Nephron progenitor cell (in vitro differentiated cells): ENCODE measurements around the gene SH3PXD2A.

ENCODE experiments used
- DNase-seq: peaks from one replicate; pipeline ENCODE4 v3.0.0; 2021
- H3K27ac Mint-ChIP-seq: 2 replicates; pipeline ENCODE4 v1.8.0; 2021; ENCODE audit warnings: mild to moderate bottlenecking, moderate library complexity, mixed read lengths
- H3K27me3 Mint-ChIP-seq: 2 replicates; pipeline ENCODE4 v1.8.0; 2021; ENCODE audit warnings: mild to moderate bottlenecking, low read depth, mixed read lengths; ENCODE audit not compliant: poor library complexity
- H3K36me3 Mint-ChIP-seq: 2 replicates; pipeline ENCODE4 v1.8.0; 2021; ENCODE audit warnings: low read depth, mixed read lengths
- H3K4me1 Mint-ChIP-seq: 2 replicates; pipeline ENCODE4 v1.8.0; 2021; ENCODE audit warnings: mixed read lengths
- H3K4me3 Mint-ChIP-seq: 2 replicates; pipeline ENCODE4 v1.8.0; 2021; ENCODE audit warnings: mild to moderate bottlenecking, moderate library complexity, mixed read lengths
- H3K9me3 Mint-ChIP-seq: 2 replicates; pipeline ENCODE4 v1.8.0; 2021; ENCODE audit warnings: mild to moderate bottlenecking, moderate library complexity, mixed read lengths
- TF ChIP-seq, protein P1 (sequence below): fragments of 200-600 bp; sonication (generic); IDR thresholded peaks from 2 replicates; pipeline ENCODE4 v1.5.0; 2021; ENCODE audit warnings: antibody characterized with exemption

SH3PXD2A gene

DNA sequence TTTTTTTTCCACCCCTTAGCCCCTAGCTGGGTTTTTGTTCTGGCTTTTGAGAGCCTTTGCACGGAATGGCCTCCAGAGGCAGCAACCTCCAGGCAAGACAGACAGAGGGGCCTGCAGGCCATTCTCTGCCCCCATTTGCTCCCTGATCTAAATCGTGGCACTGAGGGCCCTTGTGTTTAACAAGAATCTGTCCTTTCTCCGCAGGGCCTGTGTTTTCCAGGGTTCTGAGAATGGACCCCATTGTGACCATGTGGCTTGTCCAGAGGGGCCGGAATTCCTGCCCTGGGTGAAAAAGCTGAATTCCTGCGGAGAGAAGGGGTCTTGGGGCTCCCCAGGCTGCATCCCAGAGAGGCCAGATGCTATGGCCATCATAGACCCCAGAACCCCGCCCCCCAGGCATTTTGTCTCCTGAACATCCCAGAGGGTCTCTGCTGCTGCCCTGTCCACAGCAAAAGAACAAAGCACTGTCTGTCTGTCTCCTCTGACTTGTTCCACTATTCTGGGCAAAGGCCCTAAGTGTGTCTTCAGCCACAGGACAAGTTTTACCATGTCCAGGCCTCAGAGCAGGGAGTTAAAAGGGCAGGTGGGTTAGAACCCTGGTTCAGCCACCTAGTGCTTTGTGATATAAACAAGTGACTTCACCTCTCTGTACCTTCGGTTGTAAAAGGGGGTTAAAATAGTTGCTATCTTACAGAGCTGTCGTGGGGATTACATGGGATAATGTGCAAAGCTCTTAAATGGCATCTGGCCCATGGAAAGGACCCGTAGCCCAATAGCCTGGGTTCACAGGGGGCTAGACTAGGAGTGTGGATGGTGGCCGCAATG, 155.6 kb downstream of the SH3PXD2A start:
- Mint-ChIP-seq H3K9me3 (no peaks in the 10 kb centered on the region), H3K4me1 (peaks cover 18% of the 10 kb centered on the region), H3K27me3 (peaks cover 24% of the 10 kb centered on the region), H3K27ac (no peak overlapping the region), H3K36me3 (peaks cover 7% of the 10 kb centered on the region), H3K4me3 (no peak overlapping the region)
- TF ChIP-seq, protein P1, sequence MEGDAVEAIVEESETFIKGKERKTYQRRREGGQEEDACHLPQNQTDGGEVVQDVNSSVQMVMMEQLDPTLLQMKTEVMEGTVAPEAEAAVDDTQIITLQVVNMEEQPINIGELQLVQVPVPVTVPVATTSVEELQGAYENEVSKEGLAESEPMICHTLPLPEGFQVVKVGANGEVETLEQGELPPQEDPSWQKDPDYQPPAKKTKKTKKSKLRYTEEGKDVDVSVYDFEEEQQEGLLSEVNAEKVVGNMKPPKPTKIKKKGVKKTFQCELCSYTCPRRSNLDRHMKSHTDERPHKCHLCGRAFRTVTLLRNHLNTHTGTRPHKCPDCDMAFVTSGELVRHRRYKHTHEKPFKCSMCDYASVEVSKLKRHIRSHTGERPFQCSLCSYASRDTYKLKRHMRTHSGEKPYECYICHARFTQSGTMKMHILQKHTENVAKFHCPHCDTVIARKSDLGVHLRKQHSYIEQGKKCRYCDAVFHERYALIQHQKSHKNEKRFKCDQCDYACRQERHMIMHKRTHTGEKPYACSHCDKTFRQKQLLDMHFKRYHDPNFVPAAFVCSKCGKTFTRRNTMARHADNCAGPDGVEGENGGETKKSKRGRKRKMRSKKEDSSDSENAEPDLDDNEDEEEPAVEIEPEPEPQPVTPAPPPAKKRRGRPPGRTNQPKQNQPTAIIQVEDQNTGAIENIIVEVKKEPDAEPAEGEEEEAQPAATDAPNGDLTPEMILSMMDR, result peak; percentile 14
- no peak for DNase-seq

DNA sequence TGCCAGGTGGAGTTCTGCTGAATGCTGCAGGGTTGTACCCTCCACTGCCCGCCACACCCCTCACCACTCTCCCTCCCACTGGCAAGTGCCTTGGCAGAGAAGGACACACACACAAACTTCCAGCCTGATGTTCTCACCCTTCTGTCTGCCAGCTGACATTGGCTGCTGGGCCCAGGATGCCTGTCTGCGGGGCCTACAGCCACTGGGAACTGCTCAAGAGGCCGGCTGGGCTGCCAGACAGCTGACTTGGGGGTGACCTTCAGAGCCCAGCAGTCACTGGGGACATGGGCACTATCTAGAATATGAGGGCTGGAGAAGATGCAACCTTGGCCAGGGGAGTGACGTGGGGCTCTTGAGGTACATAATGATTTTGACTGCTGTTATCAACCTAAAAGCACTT, 157.1 kb downstream of the SH3PXD2A start:
- Mint-ChIP-seq H3K36me3 (peaks cover 7% of the 10 kb centered on the region), H3K4me1 (peaks cover 24% of the 10 kb centered on the region), H3K9me3 (no peaks in the 10 kb centered on the region), H3K27me3 (peaks cover 40% of the 10 kb centered on the region), H3K4me3 (no peak overlapping the region), H3K27ac (no peak overlapping the region)
- TF ChIP-seq, protein P1, result no peak
- no peak for DNase-seq

DNA sequence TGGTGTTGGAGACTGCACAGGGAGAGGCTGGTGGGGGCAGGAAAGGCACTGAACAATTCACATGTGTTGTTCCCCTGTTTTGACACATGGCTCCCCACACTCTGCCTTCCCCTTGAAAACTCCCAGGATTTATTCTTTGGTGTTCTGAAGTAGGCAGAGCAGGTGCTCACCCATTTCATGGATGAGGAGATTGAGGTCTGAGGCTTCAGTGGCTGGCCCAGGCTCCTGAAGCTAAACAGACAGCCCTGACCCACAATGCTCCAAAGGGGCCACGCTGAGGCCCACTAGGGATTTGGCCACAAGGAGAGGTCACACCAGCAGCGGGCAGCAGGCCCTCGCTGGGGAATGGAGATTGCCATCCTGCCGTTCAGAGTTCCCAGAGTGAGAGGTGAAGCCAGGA, 157.6 kb downstream of the SH3PXD2A start:
- Mint-ChIP-seq H3K4me1 (peaks cover 24% of the 10 kb centered on the region), H3K4me3 (no peak overlapping the region), H3K9me3 (no peaks in the 10 kb centered on the region), H3K27me3 (peaks cover 43% of the 10 kb centered on the region), H3K27ac (no peak overlapping the region), H3K36me3 (peaks cover 7% of the 10 kb centered on the region)
- DNase-seq, result no peak
- TF ChIP-seq, protein P1, result no peak

DNA sequence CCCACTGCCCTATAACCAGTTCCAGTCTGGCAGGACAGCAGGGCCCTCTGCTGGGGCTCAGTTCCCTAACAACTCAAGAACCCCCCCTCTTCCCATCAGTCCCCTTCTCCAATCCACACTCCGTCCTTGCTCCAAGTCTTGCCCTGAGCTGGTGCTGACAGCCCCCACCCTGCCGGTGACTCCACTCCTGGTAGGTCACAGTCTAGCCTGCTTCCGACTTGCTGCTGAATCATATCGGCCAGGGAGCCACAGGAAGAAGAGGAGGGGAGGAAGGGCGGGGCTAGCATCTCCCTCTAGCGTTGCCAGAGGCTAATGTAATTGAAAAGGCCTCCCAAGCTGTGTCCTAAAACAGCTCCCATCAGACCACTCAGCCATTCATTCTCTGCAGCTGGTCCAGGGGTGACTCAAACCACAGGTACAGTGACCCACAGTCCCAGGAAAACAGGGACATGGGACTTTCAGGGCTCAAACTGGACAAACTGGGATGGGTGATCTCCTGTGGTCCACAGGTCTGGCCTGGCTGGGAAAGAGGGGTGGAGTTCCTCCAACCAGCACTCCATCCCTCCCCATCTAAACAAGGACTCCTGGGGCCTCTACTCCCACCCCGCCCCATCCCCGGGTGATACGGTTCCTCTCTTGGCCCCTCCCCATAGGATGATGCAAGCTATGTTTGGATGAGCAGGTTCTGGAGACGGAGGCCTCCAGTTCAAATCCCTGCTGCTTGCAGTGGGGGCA, 158.8 kb downstream of the SH3PXD2A start:
- no peak overlapping the region for H3K4me3 Mint-ChIP-seq
- DNase-seq, result peak; percentile 23
- TF ChIP-seq, protein P1, result peak; percentile 15
- H3K9me3 Mint-ChIP-seq, result no peaks in the 10 kb centered on the region
- H3K36me3 Mint-ChIP-seq, result peaks cover 7% of the 10 kb centered on the region
- peaks cover 31% of the 10 kb centered on the region for H3K4me1 Mint-ChIP-seq
- no peak overlapping the region for H3K27ac Mint-ChIP-seq
- H3K27me3 Mint-ChIP-seq, result peaks cover 49% of the 10 kb centered on the region

DNA sequence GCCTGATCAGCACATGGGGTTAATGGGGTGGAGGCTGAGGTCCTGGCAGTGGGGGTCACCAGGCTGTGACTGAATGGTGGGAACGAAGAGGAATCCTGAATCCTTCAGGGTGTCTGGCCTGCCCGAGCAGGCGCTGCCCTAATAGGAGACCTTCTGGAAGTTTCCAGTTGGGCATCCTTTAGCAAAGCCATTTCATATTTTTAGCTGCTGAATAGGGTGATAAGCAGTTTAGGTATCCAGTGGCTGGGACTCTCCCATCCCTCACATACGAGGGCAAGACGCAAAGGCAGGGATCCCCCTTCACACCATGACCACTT, 159.3 kb downstream of the SH3PXD2A start:
- Mint-ChIP-seq H3K9me3 (no peaks in the 10 kb centered on the region), H3K36me3 (peaks cover 7% of the 10 kb centered on the region), H3K27ac (no peak overlapping the region), H3K27me3 (peaks cover 54% of the 10 kb centered on the region), H3K4me3 (no peak overlapping the region), H3K4me1 (peaks cover 35% of the 10 kb centered on the region)
- TF ChIP-seq, protein P1, result no peak
- DNase-seq, result no peak
